ENCODE measurements around the gene ACSS1.

The ACSS1 gene

DNA sequence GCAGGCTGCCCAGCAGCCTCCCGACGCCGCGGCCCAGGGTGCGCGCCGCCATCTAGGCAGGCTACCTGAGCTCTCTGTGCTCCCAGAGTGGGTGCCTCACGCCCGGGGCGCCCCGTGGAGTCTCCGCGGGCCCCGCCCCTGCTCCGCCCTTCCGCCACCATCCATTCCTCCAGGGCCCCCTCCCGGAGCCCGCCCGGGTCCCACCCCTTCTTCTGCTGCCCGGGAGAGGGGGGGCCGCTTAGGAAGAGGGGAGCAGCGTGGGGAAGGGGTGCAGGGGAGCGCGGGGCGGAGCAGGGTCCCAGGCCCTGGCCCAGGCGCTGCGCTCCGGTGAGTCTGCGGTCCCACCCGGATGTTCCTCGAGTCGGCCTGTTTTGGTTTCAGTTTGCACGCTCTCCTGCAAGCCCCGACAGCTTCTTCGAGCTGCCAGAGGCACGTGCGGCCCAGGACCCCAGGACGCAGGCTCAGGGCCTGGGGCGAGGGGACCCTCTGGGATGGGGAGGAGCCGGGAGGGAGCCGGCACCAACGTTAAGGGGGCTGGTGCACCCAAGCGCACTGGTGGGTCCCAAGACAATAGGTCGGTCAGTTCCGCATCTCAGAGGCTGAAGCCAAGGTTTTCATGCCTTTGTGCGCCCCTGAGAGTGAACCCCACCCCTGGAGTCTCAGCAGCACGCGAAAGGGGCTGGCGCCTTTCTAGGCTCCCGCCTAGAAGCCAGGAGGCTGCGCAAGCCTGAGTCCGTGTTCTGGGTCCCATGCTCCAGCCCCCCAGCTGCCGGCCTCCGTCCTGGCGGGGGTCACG is at the start of gene ACSS1:
Gene ACSS1 (minus strand): TSS at position 89 of the 796 bp plus-strand sequence. CDS start 37 bp downstream, at position 52.
- DNase-seq = no peak

DNA sequence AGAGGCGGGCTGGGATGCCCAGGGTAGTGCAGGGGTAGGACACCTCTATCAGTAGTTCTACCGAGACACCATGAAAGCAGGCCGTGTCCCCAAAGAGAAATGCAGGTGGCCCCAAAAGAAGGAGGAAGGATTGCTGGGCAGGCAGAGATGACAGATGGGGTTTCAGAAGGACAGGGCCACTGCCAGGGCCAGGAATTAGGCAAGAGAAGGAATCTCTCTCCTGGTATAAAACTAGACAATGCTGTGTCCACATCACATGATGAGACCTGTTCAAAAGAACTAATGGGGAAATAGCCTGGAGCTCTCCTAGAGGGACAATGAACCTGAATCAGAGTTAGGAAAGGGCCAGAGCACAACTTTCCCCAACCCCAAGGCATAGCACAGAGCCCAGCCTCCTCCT is 45.6 kb upstream of the ACSS1 start:
- no peak for DNase-seq

DNA sequence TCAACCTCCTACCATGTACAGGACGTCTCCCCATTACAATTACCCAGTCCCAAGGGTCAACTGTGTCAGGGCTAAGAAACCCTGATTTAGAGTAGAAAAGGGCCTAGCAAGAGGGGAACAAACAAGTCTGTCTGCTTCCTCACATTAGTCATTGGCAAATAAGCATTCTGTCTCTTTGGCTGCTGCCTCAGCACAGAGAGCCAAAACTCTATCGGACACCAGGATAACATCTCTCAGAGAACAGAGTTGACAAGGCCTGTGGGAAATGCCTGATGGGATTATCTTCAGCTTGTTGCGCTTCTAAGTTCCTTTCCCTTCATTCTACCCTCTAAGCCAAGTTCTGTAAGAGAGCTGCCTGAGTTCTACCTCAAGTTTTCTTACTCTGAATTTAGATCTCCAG is 43.0 kb upstream of the ACSS1 start:
- no peak for DNase-seq

DNA sequence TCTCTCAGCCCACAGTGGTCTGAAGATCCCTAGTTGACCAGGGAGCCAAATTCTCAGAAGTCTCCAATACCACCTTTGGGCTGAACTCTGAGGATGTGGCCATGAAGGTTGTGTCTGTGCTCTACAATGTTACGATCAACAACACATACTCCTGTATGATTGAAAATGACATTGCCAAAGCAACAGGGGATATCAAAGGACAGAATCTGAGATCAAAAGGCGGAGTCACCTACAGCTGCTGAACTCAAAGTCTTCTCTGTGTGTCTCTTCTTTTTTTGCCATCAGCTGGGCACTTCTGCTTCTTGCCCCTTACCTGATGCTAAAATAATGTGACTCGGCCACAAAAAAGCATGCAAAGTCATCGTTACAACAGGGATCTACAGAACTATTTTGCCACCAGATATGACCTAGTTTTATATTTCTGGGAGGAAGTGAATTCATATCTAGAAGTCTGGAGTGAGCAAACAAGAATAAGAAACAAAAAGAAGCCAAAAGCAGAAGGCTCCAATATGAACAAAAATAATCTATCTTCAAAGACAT is 41.7 kb upstream of the ACSS1 start:
- DNase-seq = no peak

DNA sequence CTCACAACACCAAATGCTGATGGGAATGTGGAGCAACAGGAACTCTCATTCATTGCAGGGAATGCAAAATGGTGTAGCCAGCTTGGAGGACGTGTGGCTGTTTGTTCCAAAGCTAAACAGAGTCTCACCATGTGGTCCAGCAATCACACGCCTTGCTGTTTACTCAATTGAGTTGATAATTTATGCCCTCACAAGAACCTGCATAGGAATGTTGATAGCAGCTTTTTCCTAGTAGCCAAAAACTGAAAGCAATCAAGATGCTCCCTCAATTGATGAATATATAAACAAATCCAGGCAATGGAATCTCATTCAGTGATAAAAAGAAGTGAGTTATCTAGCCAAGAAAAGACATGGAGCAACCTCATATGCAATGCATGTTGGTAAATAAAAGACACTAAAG is 39.6 kb upstream of the ACSS1 start:
- DNase-seq = no peak

DNA sequence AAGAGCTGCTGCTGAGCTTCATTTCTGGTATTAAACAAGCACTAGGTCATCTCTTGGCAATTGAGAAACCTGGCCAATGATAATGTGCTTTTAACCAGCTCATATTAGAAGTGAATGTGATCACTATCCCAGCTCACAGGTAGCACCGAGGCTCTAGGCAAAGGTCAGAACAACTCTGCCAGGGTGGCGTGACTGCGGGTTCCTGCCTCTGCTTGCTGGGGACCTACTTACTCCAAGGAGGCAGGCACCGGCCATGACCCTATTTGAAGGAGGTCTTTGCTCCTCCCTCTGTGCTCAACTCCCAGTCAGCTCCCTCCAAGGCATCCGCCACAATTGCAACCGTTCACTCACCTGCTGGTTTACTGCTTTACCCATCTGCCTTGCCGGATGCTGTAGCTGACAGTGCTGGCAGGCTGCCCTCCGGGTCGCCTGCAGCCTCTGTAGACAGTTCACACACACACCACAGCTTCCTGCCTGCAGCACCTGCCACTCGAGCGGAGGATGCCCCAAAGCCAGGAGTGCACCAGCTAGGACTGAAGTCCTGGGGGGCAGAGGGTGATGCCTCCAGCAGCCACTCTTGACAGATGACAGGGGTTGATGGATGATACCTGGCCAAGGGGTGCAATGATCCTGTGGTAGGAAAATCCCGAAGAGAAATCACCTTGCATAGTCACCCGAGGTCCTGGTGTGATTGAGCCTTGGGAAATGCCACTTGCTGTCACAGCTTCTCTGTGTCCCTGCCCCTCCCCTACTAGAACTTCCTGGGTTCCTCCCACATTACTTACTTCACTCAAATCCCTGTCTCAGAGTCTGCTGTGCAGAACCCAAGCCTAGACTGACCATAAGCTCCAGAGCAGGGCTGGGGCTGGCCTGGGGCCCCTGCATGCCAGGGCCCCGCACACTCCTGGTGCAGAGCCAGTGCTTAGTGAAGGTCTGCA is 32.8 kb upstream of the ACSS1 start:
- DNase-seq = no peak

DNA sequence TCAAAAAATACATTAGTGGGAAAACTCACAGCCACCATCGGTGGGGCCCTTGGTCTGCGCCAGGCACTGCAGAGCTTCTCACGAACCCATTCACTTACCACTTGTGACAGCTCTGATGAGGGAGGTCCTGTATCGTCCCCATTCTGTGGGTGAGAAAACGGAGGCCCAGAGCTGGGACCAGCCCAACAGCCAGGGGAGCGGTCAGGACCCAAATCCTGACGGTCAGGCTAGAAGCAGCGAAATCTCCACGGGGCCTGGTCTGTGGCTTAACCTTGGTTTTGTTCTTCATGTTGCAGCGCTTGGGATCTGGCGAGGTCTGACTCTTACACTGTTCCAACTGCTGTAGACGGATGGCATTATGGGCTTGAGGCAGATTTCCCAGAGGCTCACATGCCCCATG is 31.7 kb upstream of the ACSS1 start:
- no peak for DNase-seq

DNA sequence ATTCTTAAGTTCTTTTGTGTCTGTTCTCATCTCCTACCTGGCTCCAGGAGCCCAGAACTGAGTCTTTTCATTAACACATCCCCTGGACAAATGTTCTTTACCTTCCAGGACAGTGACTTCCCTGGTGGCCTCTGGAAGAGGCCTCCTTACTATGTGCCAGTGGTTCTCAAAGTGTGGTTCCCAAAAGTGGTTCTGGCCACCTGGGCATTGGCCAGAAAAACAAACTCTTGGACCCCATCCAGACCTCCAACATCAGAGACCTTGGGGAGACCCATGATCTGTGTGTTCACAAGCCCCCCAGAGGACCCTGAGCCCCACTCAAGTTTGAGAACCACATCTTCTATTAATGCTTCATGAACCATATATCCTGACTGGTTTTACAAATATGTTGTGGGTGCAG is 31.2 kb upstream of the ACSS1 start:
- DNase-seq = no peak

DNA sequence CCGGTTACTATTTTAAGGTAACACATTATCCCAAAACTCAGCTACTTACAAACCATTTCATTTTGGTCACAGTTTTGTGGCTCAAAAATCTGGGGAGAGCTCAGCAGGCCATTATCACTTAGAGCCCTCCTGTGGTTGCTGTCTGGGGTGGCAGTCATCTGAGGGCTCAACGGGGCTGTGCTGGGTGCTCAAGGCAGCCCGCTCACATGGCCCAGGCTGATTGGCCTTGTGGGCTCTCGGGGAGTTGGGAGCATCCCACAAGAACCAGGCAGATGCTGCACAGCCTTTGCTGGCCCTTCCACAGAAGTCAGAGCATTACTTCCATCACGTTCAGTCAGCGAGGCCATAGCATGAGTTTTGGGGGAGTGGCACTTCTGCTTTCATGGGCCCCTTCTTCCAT is 30.3 kb upstream of the ACSS1 start:
- DNase-seq = no peak

DNA sequence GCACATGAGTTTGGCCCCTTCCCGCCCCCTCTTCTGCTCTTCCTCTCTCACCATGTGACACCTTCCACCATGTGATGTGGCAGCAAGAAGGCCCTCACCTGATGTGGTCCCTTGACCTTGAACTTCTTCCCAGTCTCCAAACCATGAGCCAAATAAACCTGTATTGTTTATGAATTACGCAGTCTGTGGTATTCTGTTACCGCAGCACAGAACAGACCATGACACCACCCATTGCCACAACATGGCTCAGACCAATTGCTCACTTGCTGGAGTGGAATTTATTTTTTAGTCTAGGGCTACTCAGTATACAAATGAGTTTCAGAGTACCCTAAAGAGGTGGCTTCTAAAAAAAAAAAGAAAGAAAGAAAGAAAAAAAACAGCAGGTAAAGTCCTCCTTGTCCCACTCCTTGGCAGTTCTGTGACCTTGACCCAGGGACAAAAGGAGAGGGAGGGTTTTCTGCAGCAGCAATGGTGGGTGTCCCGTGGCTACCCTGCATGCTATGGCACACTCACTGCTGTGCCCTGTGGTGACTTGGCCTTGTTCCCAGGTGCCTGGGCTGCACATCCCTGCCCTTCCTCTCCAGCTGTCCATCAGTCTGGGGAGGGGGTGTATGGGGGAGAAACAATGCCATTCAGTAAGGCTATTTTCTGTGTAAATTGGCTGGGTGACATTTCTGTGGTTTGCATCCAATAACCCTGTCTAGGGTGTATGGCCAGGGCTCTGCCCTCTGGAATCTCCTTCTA is 29.4 kb upstream of the ACSS1 start:
- no peak for DNase-seq

DNA sequence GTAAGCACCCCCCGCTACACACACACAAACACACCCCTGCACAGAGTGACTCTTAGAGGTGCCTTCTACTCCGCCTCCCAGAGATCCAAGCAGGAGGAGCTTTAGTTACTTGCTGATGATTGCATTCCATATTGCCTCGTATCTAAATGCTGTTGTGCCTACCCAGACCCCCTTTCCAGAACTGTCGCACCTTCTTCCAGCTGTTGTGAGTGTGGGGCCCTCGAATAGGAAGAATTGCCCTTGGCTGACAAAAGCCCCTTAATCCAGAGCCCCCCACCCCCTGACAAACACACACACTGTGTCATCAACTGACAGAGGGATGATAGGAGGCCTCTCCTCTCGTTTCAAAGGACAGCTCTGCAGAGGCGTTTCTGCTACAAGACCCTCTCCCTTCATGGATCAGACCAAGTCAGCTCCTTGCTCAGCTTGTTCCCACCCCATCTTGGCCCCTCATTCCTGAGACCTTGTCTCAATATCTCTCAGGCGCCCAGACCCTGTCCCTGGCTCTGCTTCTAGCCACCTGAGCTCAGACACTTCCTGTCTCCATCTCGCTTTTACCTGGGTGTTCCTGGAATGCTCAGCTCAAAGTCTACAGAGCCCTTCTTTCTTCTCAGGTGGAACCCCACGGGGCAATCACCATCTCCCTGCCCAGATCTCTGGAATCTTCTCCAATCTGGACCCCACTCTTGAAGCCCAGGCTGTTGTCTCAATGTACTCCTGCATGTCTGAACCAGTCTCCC is 28.0 kb upstream of the ACSS1 start:
- DNase-seq = no peak

DNA sequence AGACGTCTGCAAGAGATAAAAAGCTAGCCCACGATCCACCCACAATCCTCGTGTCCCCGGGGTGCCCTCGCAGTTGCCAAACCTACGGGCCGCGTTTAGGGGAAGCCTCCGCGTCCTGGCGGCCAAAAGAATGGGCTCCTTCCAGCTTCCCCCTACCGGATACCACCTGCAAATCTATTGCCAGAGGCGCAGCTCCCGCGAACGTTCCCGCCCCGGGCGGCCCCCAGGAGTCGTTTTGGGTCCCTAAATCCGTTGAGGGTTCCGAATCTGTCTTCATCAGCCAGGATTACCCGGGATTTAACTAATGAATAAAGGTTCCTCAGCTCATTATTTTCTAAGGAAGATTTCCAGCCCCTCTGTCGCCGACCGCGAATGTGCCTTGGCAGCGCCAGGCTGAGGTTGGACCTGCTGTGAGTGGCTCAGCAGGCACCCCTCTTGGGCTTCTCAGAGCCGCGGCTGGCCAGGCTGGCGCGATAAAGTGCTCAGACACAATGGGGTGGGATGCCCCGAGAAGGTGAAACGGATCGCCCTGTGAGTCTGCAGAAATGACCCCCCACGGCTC is 26.8 kb upstream of the ACSS1 start:
- no peak for DNase-seq

DNA sequence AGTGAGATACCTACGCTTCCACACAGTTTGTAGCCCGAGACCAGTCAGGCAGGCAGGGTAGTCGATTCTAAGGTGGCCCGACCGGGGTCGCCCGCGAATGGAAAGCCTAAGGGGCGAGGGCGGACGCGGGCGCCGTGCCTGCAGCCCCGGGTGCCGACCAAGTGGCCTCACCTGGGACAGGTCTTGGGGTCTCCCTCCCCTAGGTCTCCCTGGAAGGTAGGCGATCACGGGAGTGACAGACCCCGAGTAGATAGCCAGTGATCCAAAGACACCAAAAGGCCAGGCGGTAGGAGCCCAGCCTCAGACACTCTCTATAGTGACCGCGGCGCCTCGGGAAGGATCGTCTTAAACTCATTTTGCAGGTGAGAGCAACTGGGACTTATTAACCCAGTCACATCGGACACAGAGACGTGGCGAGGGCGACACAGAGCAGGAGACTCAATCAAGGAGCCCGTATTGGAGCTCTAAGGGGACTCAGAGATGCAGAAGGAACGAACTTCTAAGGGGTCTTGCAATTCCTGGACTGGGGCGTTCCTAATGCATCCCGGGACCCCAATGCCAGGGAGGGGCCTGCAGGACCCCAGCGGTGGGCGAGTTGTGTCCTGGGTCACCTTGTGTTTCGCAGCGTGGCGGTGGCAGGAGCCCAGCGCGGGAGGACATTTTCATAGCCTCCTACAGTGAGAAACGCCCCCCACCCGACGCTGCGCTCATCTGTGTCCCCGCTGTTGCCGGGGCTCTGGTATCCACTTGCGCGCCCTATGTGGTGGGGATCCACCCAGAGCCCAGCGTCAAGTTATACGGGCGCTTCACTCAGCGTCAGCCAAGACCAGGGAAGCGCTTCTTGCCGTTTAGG is 26.1 kb upstream of the ACSS1 start:
- no peak for DNase-seq

DNA sequence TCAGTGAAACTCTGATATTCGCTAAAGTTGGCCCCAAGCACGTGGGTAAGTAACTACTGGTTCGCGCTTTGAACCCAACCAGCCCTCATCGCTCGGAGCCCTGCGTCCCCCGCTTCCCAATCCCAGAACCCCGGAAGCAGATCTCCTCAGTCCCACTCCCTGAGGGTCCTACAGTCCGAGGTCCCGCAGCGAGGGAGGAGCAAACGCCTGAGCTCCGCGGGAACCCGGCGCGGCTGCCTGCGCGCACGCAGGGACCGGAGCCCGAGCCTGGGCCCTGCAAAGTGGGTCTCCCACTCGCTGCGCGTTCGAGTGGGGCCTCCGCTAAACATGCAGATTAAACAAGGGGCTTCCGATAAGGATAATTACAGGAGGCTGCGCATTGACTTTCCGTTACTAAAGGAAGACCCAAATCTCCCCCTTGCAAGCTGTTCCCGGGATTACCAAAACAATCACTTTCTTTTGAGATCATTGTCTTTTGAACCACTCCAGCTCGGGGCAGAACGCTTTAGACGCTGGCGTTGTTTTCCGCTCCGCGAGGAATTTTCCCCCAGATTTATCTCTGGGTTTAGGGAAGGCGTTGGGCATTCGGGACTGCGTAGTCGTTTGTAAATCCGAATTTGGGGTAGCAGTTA is 25.3 kb upstream of the ACSS1 start:
- no peak for DNase-seq

DNA sequence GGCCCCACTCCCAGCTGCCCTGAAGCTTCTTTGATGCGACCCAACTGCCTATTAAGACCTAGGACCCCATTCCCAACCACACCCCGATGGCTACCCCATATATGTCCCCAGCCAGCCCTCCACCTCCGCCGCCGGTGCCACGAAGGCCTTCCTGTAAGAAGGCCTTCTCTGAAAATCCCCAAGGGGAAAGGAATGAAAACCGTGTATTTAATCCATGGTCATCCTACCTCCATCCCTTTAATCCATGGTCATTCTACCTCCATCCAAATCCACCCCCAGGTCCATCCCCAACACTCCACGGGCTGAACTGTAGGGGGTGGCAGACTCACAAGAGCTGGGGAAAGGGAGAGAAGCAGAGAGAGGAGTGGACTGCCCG is 24.5 kb upstream of the ACSS1 start:
- no peak for DNase-seq

DNA sequence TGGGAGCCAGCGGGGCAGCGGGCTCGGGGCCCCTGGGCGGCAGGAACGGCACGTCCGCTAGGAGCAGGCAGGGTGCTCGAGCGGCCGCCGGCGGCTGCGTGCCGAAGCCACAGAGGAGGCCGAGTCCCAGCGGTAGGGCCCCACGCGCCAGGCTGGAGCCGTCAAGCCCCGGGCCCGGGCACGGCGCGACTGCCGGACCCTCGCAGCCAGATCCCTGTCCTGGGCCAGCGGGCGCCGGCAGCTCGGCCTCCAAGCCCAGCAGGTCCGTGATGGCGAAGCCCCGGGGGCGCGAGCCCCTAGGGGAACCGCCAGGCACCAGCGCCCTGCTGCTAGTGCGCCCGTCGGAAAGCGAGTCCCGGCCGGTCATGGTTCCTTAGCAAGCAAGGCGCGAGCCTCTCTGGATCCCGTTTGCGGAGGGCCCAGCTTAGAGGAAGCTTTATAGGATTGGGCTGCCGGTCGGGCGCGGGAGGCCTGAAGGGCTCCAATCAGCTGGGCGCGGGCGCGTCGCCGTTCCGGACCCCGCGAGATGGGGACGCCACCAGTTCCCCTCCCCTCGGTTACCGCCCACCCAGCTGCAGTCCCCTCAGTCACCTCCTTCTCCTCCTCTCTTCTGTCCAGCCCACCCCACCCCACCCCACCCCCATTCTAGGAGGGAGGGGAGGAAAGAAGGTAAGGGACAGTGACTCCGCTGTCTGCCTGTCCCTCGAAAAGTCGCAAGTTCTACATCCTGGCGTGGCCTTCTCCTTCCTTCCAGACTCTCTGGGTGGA is 24.0 kb upstream of the ACSS1 start, which contains the start of gene VSX1:
Gene VSX1 (minus strand): TSS at position 412 of the 768 bp plus-strand sequence. CDS start 45 bp downstream, at position 367.
- DNase-seq = no peak

DNA sequence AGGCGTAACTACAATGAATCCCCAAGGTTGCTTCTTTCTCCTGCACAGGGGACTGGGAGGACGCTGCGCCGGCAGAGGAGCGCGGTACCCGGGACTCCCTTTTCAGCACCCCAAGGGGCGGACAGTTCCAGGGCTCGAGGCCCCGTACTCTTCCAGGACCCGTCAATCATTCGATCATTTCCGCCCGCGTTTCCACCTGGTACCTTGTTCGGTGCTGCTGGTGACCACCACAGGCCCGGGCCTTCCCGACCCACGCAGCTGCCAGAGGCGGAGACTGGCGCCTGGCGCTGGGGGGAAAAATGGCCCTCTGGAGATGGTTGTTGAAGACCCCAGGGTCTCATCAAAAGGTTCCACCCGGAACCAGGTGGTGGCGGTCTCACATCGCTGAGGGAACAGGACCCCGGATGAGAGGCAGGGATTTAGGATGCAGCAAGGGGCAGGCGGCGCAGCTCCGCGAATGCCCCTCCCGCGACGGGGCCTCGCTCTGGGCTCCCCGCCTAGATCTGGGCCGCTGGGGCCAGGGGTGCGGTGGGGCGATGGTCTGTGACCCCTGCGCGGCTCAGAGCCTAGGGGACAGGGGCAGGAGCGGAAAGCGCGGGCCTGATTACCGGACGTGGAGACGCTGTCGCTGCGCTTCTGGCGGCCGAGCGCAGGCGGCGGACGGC is 23.3 kb upstream of the ACSS1 start:
- DNase-seq = no peak

DNA sequence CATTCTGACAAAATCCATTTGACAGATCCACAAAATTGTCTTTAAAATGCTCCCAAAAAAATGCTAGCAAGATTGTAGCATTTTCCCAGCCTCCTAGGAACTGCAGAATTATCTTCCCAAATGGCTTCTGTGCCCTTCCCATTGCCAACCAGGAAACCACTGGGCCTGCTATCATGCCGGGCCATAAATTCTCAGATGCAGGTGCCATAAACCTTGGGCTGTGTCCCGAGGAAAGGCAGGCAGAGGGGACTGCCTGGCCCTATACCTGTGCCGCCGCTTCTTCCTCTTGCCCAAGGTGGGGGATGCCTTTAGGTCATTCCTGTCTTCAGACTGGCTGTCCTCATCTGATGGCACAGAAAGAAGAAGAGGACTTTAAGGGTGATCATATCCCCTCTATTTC is 21.2 kb upstream of the ACSS1 start:
- no peak for DNase-seq

DNA sequence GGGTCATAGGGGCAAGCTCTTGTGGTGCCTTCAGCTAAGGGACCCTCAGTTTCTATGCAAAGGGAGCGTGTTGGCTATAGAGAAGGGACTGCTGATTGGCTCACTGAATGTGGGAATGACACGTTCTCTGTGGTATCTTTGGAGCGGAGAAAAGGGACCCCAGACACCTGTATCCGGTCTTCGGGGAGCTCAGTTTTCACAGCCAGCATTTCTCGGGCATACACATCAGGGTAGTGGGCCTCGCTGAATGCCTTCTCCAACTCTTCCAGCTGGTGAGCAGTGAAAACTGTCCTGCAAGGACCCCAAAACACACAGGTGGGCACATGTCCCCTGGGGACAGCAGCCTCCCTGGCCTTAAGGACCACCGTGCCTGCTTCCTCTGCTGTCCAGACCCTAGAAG is 20.7 kb upstream of the ACSS1 start:
- no peak for DNase-seq

All from SIG-M5 (cell line).